Kidney epithelial cell (primary cell): ENCODE measurements around the gene TSPAN1. TPM values are rescaled to one million over a fixed set of nuclear protein-coding genes. Genes with fewer than 3 reads are reported as not detected.

ENCODE experiments used
- DNase-seq: peaks from one replicate; pipeline ENCODE4 v3.0.0-alpha.2; 2010; ENCODE audit warnings: low read depth
- H3K27me3 ChIP-seq: 2 replicates; pipeline ENCODE4 v1.6.0; 2011; ENCODE audit warnings: low read length; ENCODE audit not compliant: control insufficient read depth, insufficient read depth
- H3K36me3 ChIP-seq: 2 replicates; pipeline ENCODE4 v1.5.1; 2011; ENCODE audit warnings: low read length; ENCODE audit not compliant: control insufficient read depth, insufficient read depth
- H3K4me3 ChIP-seq: 2 replicates; pipeline ENCODE4 v1.5.1; 2011; ENCODE audit warnings: low read depth, mild to moderate bottlenecking, control low read depth, low read length
- CTCF ChIP-seq: IDR thresholded peaks from 2 replicates; pipeline ENCODE4 v1.5.1; 2011; ENCODE audit warnings: mild to moderate bottlenecking, moderate library complexity, low read length, control low read depth, inconsistent platforms; ENCODE audit not compliant: insufficient read depth, poor library complexity, severe bottlenecking
- total RNA-seq: library from RNA; depleted of rRNA; stranded (reverse); fragments of >200 nt; gene quantifications from 2 replicates; pipeline ENCODE4 v1.2.3, GENCODE V29; 2015

The TSPAN1 gene
- total RNA-seq, 1 donor from 2014 or later = 68.5 TPM

GRCh38 chr1:46136711-46137110 lies 38.2 kb upstream of the TSPAN1 start:
- no peaks in the 10 kb centered on the region for H3K36me3 ChIP-seq
- no peaks in the 10 kb centered on the region for H3K27me3 ChIP-seq
- H3K4me3 ChIP-seq = no peak overlapping the region
- DNase-seq = no peak
- no peak for TF ChIP-seq CTCF

GRCh38 chr1:46137916-46138315 lies 37.0 kb upstream of the TSPAN1 start:
- no peaks in the 10 kb centered on the region for H3K36me3 ChIP-seq
- TF ChIP-seq CTCF = no peak
- H3K4me3 ChIP-seq = no peak overlapping the region
- H3K27me3 ChIP-seq = no peaks in the 10 kb centered on the region
- DNase-seq = no peak

DNA sequence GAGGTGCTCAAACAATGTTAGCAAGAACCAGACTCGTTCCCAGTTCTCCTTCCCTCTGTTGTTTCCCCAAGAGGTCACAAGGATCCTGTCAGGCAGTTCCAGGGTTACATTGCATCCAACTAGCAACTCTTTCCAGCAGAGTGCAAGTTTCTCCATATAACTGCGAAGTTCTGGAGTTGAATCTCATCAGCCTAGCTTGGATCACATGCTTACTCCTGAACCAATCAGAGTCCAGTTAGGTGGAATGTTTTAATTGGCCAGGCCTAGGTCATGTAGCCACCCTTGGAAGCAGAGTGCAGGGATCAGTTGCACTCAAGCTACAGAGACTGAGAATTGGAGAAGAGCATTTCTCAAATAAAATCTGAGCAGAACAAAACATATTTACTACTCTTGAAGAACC lies 26.6 kb upstream of the TSPAN1 start:
- no peak for TF ChIP-seq CTCF
- no peaks in the 10 kb centered on the region for H3K27me3 ChIP-seq
- no peak for DNase-seq
- no peak overlapping the region for H3K4me3 ChIP-seq
- H3K36me3 ChIP-seq = no peaks in the 10 kb centered on the region

GRCh38 chr1:46150085-46150484 lies 24.8 kb upstream of the TSPAN1 start:
- Histone ChIP-seq H3K4me3 (no peak overlapping the region), H3K36me3 (no peaks in the 10 kb centered on the region), H3K27me3 (no peaks in the 10 kb centered on the region)
- DNase-seq = no peak
- TF ChIP-seq CTCF = no peak

DNA sequence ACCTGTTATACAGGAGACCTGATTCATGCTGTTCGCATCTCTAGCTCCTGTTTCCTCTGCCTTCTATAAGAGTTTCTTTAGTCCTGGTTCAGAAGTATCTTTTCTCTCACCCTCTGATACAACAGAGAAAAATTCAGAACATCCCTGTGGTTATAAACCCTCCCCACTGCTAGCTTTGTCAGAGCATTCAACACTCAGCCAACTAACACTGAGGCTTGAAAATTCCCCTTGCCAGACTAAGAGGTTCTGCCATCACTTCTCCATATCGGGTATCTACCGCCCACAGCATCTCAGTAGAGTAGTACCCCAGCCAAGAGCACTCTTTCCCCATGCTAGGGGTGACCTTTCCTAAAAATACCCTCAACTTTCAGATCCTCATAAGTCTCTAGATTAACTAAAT lies 22.9 kb upstream of the TSPAN1 start:
- H3K27me3 ChIP-seq = no peaks in the 10 kb centered on the region
- no peak overlapping the region for H3K4me3 ChIP-seq
- no peak for TF ChIP-seq CTCF
- DNase-seq = no peak
- H3K36me3 ChIP-seq = no peaks in the 10 kb centered on the region

DNA sequence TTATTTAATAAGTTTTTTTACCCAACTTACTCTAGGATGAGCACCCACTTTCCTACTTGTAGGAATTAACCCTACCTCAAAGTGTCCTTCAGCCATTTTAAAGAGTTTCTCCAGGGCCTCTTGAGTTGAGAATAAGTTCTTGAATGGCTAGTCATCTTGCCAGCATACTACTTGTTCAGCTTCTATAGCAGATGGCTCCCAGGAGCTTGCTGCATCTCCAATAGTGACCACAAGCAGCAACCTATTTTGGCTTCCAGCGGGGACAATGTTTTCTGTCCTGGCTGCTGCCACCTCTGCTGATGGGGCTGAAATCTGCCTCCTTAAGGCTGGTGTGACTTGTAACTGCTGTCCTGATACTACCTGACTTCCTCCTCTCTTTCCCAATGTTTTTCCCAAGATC lies 21.7 kb upstream of the TSPAN1 start:
- no peak for DNase-seq
- Histone ChIP-seq H3K36me3 (no peaks in the 10 kb centered on the region), H3K4me3 (no peak overlapping the region), H3K27me3 (no peaks in the 10 kb centered on the region)
- TF ChIP-seq CTCF = no peak
